ENCODE data around the gene TCHH.

The TCHH gene

DNA sequence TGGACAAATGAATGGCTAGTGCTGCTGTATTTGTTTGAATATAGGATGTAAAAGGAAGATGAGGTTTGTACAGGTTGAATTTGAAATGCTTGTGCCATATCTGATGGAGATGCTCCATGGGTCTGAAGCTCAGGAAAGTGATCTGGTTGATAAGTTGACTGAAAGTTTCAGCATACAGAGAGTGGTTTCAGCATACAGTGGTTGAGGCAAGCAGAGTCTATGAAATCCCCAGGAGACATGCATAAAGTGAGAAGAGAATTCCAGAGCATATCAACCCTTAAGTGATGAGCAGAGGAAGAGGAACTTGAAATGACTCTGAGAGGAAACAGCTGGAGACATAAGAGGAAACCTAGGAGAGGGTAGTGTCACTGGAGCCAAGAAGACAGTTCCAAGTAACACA is 48.1 kb downstream of the TCHH start:
- no peak for DNase-seq

DNA sequence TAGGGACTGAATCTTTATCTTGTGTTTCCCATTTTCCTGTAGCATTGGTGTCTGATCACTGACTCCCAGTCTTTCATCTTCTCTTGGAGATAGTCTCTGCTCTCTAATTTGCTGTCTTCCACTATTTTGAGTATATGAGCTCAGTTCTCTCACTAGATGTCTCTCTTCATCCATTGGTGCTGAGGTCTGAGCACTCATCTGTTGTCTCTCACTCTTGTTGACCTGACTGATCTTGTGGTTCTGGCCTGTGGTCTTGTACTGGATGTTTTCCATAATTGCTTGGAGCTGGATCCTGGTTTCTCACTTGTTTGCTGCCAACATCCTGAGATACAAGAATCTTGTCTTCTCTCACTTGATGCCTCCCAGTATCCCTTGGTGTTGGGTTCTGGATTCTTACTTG is 53.3 kb downstream of the TCHH start:
- DNase-seq: no peak
